ENCODE measurements around the gene VPS26C.

- TF ChIP-seq CTCF (IDR thresholded peaks at IDR 0.05; ENCODE audit: insufficient read depth, low read length, poor library complexity, severe bottlenecking) (no peak), EZH2phosphoT487 (conservative IDR thresholded peaks at IDR 0.05; ENCODE audit: low read length) (no peak)
These were observed 1.0 kb upstream of the VPS26C start for GRCh38 chr21:37268186-37268503.
